ENCODE measurements around the gene TPD52L2. TPM values are rescaled to one million over a fixed set of nuclear protein-coding genes. Genes with fewer than 3 reads are reported as not detected.

The TPD52L2 gene
- total RNA-seq, 2 experiments from 2014 or later, result 15.1 to 15.3 TPM

GRCh38 chr20:63846128-63846771 lies 18.8 kb upstream of the TPD52L2 start:
- intact Hi-C loops (cut with DNase I, micrococcal nuclease), result no loop called here
- POLR2A ChIA-PET, result no interaction called here
- Histone ChIP-seq H3K27me3 (ENCODE audit: control insufficient read depth in 1 of 2, insufficient read depth in 2 of 2, low read length in 2 of 2) (peaks cover 54 to 61% of the 10 kb centered on the region in 2 experiments), H3K4me1 (ENCODE audit: insufficient read depth, low read length) (peaks cover 37% of the 10 kb centered on the region), H3K36me3 (ENCODE audit: insufficient read depth, low read length) (no peaks in the 10 kb centered on the region), H3K4me3 (ENCODE audit: low read length) (no peak overlapping the region), H3K9me3 (ENCODE audit: control insufficient read depth in 1 of 2, insufficient read depth in 1 of 2, low read length in 2 of 2) (peaks cover 0 to 37% of the 10 kb centered on the region in 2 experiments), H3K27ac (ENCODE audit: low read depth in 1 of 2, low read length in 2 of 2) (no peak overlapping the region)
- no peaks in the 10 kb centered on the region for H3K36me3 Mint-ChIP-seq (ENCODE audit: low read depth)
- DNase-seq, result peak in 1 of 14 experiments; percentile 14
- no peak for TF ChIP-seq CTCF (IDR thresholded peaks at IDR 0.05)
- peaks cover 49% of the 10 kb centered on the region for H3K27me3 Mint-ChIP-seq
- no peaks in the 10 kb centered on the region for H3K9me3 Mint-ChIP-seq
- H3K4me1 Mint-ChIP-seq (ENCODE audit: low read depth), result peaks cover 5% of the 10 kb centered on the region
- ATAC-seq (ENCODE audit: poor library complexity), result peak; percentile 32
- no peak overlapping the region for H3K27ac Mint-ChIP-seq
- H3K4me3 Mint-ChIP-seq, result no peak overlapping the region
- CTCF ChIA-PET, result no interaction called here

GRCh38 chr20:63846888-63847236 lies 18.2 kb upstream of the TPD52L2 start:
- CTCF ChIA-PET, result no interaction called here
- Histone ChIP-seq H3K27ac (ENCODE audit: low read depth in 1 of 2, low read length in 2 of 2) (no peak overlapping the region), H3K36me3 (ENCODE audit: insufficient read depth, low read length) (no peaks in the 10 kb centered on the region), H3K4me3 (ENCODE audit: low read length) (no peak overlapping the region), H3K4me1 (ENCODE audit: insufficient read depth, low read length) (peaks cover 37% of the 10 kb centered on the region), H3K27me3 (ENCODE audit: control insufficient read depth in 1 of 2, insufficient read depth in 2 of 2, low read length in 2 of 2) (peaks cover 54 to 61% of the 10 kb centered on the region in 2 experiments), H3K9me3 (ENCODE audit: control insufficient read depth in 1 of 2, insufficient read depth in 1 of 2, low read length in 2 of 2) (peaks cover 0 to 37% of the 10 kb centered on the region in 2 experiments)
- ATAC-seq (ENCODE audit: poor library complexity), result no peak
- intact Hi-C loops (cut with DNase I, micrococcal nuclease), result no loop called here
- H3K4me3 Mint-ChIP-seq, result no peak overlapping the region
- TF ChIP-seq CTCF (IDR thresholded peaks at IDR 0.05), result no peak
- no peak for DNase-seq
- H3K4me1 Mint-ChIP-seq (ENCODE audit: low read depth), result peaks cover 5% of the 10 kb centered on the region
- POLR2A ChIA-PET, result no interaction called here
- H3K36me3 Mint-ChIP-seq (ENCODE audit: low read depth), result no peaks in the 10 kb centered on the region
- no peak overlapping the region for H3K27ac Mint-ChIP-seq
- H3K27me3 Mint-ChIP-seq, result peaks cover 50% of the 10 kb centered on the region
- H3K9me3 Mint-ChIP-seq, result no peaks in the 10 kb centered on the region

GRCh38 chr20:63847237-63848002 lies 17.6 kb upstream of the TPD52L2 start:
- Histone ChIP-seq H3K9me3 (ENCODE audit: control insufficient read depth in 1 of 2, insufficient read depth in 1 of 2, low read length in 2 of 2) (peaks cover 0 to 37% of the 10 kb centered on the region in 2 experiments), H3K27me3 (ENCODE audit: control insufficient read depth in 1 of 2, insufficient read depth in 2 of 2, low read length in 2 of 2) (peaks cover 54 to 57% of the 10 kb centered on the region in 2 experiments), H3K4me1 (ENCODE audit: insufficient read depth, low read length) (peaks cover 37% of the 10 kb centered on the region), H3K27ac (ENCODE audit: low read depth in 1 of 2, low read length in 2 of 2) (no peak overlapping the region), H3K36me3 (ENCODE audit: insufficient read depth, low read length) (no peaks in the 10 kb centered on the region), H3K4me3 (ENCODE audit: low read length) (no peak overlapping the region)
- Mint-ChIP-seq H3K4me1 (ENCODE audit: low read depth) (peaks cover 5% of the 10 kb centered on the region), H3K9me3 (no peaks in the 10 kb centered on the region), H3K4me3 (no peak overlapping the region), H3K27me3 (peaks cover 49% of the 10 kb centered on the region), H3K27ac (no peak overlapping the region), H3K36me3 (ENCODE audit: low read depth) (no peaks in the 10 kb centered on the region)
- intact Hi-C loops (cut with DNase I, micrococcal nuclease), result no loop called here
- TF ChIP-seq CTCF (IDR thresholded peaks at IDR 0.05), result no peak
- ChIA-PET CTCF (no interaction called here), POLR2A (no interaction called here)
- DNase-seq, result peak in 1 of 14 experiments; percentile 11
- no peak for ATAC-seq (ENCODE audit: poor library complexity)
